Karpas-422 (cell line): ENCODE data around the gene CMTM8. TPM values are rescaled to one million over a fixed set of nuclear protein-coding genes. Genes with fewer than 3 reads are reported as not detected.

ENCODE experiments used
- DNase-seq: peaks from one replicate; pipeline ENCODE4 v3.0.0-alpha.2; 2015
- H2AFZ ChIP-seq: fragments of 200-600 bp; sonication (generic); 2 replicates; pipeline ENCODE4 v1.6.1; 2014; ENCODE audit warnings: antibody characterized with exemption, low read length, mixed read lengths
- H3K27ac ChIP-seq: fragments of 200-600 bp; sonication (generic); 2 replicates; pipeline ENCODE4 v1.5.1; 2014; ENCODE audit warnings: mild to moderate bottlenecking, low read length, moderate library complexity
- H3K27me3 ChIP-seq: fragments of 200-600 bp; sonication (generic); 2 replicates; pipeline ENCODE4 v1.6.1; 2014; ENCODE audit warnings: low read length, mixed read lengths
- H3K36me3 ChIP-seq: fragments of 200-600 bp; sonication (generic); 2 replicates; pipeline ENCODE4 v1.6.1; 2014; ENCODE audit warnings: low read length, mixed read lengths; ENCODE audit not compliant: insufficient read depth
- H3K4me1 ChIP-seq: fragments of 200-600 bp; sonication (generic); 2 replicates; pipeline ENCODE4 v1.6.1; 2014; ENCODE audit warnings: mild to moderate bottlenecking, low read length, mixed read lengths
- H3K4me2 ChIP-seq: fragments of 200-600 bp; sonication (generic); 2 replicates; pipeline ENCODE4 v1.6.1; 2014; ENCODE audit warnings: low read length, low read depth, mild to moderate bottlenecking; ENCODE audit not compliant: poor library complexity, severe bottlenecking
- H3K4me3 ChIP-seq: fragments of 200-600 bp; sonication (generic); 2 replicates; pipeline ENCODE4 v1.5.1; 2014; ENCODE audit warnings: mild to moderate bottlenecking, antibody characterized with exemption, low read length, mixed read lengths
- H3K79me2 ChIP-seq: fragments of 200-600 bp; sonication (generic); 2 replicates; pipeline ENCODE4 v1.6.1; 2014; ENCODE audit warnings: mild to moderate bottlenecking, low read length, mixed read lengths
- H3K9ac ChIP-seq: fragments of 200-600 bp; sonication (generic); 2 replicates; pipeline ENCODE4 v1.6.0; 2014; ENCODE audit warnings: low read length
- H3K9me2 ChIP-seq: fragments of 200-600 bp; sonication (generic), shearing (Covaris generic); replicated peaks from 2 replicates; pipeline ENCODE4 v1.6.0; 2014; ENCODE audit warnings: mild to moderate bottlenecking, low read length, moderate library complexity; ENCODE audit not compliant: insufficient read depth
- H3K9me3 ChIP-seq: fragments of 300-700, 200-600 bp; sonication (generic); 2 replicates; pipeline ENCODE4 v1.6.1; 2014; ENCODE audit warnings: low read length, mixed read lengths
- H4K20me1 ChIP-seq: fragments of 200-600 bp; sonication (generic); 2 replicates; pipeline ENCODE4 v1.6.1; 2014; ENCODE audit warnings: mild to moderate bottlenecking, antibody characterized with exemption, low read length, low read depth; ENCODE audit not compliant: insufficient read depth
- total RNA-seq: library from RNA; depleted of rRNA; stranded (reverse); fragments of >200 nt; shearing (Covaris generic); gene quantifications from 2 replicates; pipeline ENCODE4 v1.2.3, GENCODE V29; 2014; ENCODE audit warnings: low replicate concordance

Gene CMTM8
- total RNA-seq, 1 experiment from 2014 or later: 0.19 TPM

- no peaks in the 10 kb centered on the region for H3K36me3 ChIP-seq
- no peaks in the 10 kb centered on the region for H3K79me2 ChIP-seq
- H3K27ac ChIP-seq: no peak overlapping the region
- no peak overlapping the region for H3K9ac ChIP-seq
- DNase-seq: no peak
- H3K4me3 ChIP-seq: no peak overlapping the region
- no peak overlapping the region for H2AFZ ChIP-seq
- H3K4me1 ChIP-seq: no peaks in the 10 kb centered on the region
- no peak overlapping the region for H3K4me2 ChIP-seq
- H4K20me1 ChIP-seq: no peaks in the 10 kb centered on the region
- H3K27me3 ChIP-seq: no peaks in the 10 kb centered on the region
- H3K9me2 ChIP-seq: no peaks in the 10 kb centered on the region
- H3K9me3 ChIP-seq: no peaks in the 10 kb centered on the region
Observed at GRCh38 chr3:32301426-32301825, 62.9 kb downstream of the CMTM8 start.

- Histone ChIP-seq H3K27ac (no peak overlapping the region), H3K9ac (no peak overlapping the region), H3K36me3 (no peaks in the 10 kb centered on the region), H4K20me1 (no peaks in the 10 kb centered on the region), H3K4me2 (no peak overlapping the region), H3K9me2 (no peaks in the 10 kb centered on the region), H3K4me3 (no peak overlapping the region), H3K79me2 (no peaks in the 10 kb centered on the region), H3K9me3 (no peaks in the 10 kb centered on the region), H3K27me3 (no peaks in the 10 kb centered on the region), H3K4me1 (peaks cover 4% of the 10 kb centered on the region), H2AFZ (no peak overlapping the region)
- no peak for DNase-seq
Observed at GRCh38 chr3:32302601-32303398, 64.3 kb downstream of the CMTM8 start.

- no peak overlapping the region for H3K9ac ChIP-seq
- no peaks in the 10 kb centered on the region for H3K36me3 ChIP-seq
- H3K79me2 ChIP-seq: no peaks in the 10 kb centered on the region
- no peak for DNase-seq
- no peak overlapping the region for H3K4me2 ChIP-seq
- peaks cover 6% of the 10 kb centered on the region for H3K4me1 ChIP-seq
- H3K4me3 ChIP-seq: no peak overlapping the region
- no peaks in the 10 kb centered on the region for H3K27me3 ChIP-seq
- H3K9me2 ChIP-seq: no peaks in the 10 kb centered on the region
- no peak overlapping the region for H2AFZ ChIP-seq
- H3K27ac ChIP-seq: no peak overlapping the region
- no peaks in the 10 kb centered on the region for H4K20me1 ChIP-seq
- H3K9me3 ChIP-seq: no peaks in the 10 kb centered on the region
Observed at GRCh38 chr3:32303399-32303747, 64.9 kb downstream of the CMTM8 start.

GRCh38 chr3:32303977-32304881, 65.7 kb downstream of the CMTM8 start:
- Histone ChIP-seq H4K20me1 (no peaks in the 10 kb centered on the region), H3K27me3 (no peaks in the 10 kb centered on the region), H3K9ac (no peak overlapping the region), H3K9me2 (no peaks in the 10 kb centered on the region), H3K36me3 (no peaks in the 10 kb centered on the region), H3K27ac (no peak overlapping the region), H3K79me2 (no peaks in the 10 kb centered on the region), H2AFZ (no peak overlapping the region), H3K9me3 (no peaks in the 10 kb centered on the region), H3K4me1 (peaks cover 6% of the 10 kb centered on the region), H3K4me3 (no peak overlapping the region), H3K4me2 (no peak overlapping the region)
- no peak for DNase-seq

- H3K4me2 ChIP-seq: no peak overlapping the region
- no peaks in the 10 kb centered on the region for H3K36me3 ChIP-seq
- no peaks in the 10 kb centered on the region for H3K79me2 ChIP-seq
Observed at GRCh38 chr3:32305361-32305876, 66.9 kb downstream of the CMTM8 start.

GRCh38 chr3:32306072-32306471, 67.6 kb downstream of the CMTM8 start:
- no peak overlapping the region for H3K27ac ChIP-seq
- H3K4me3 ChIP-seq: no peak overlapping the region
- no peak overlapping the region for H2AFZ ChIP-seq
- H3K4me2 ChIP-seq: no peak overlapping the region
- DNase-seq: no peak
- no peaks in the 10 kb centered on the region for H3K79me2 ChIP-seq
- H3K9me2 ChIP-seq: no peaks in the 10 kb centered on the region
- H3K9ac ChIP-seq: no peak overlapping the region
- no peaks in the 10 kb centered on the region for H4K20me1 ChIP-seq
- no peaks in the 10 kb centered on the region for H3K9me3 ChIP-seq
- H3K4me1 ChIP-seq: peaks cover 6% of the 10 kb centered on the region
- H3K36me3 ChIP-seq: no peaks in the 10 kb centered on the region
- H3K27me3 ChIP-seq: no peaks in the 10 kb centered on the region

More at GRCh38 chr3:32305361-32305876, 66.9 kb downstream of the CMTM8 start:
- Histone ChIP-seq H3K9me3 (no peaks in the 10 kb centered on the region), H3K4me1 (peaks cover 6% of the 10 kb centered on the region), H2AFZ (no peak overlapping the region), H3K27me3 (no peaks in the 10 kb centered on the region), H3K27ac (no peak overlapping the region), H3K9me2 (no peaks in the 10 kb centered on the region), H4K20me1 (no peaks in the 10 kb centered on the region), H3K4me3 (no peak overlapping the region), H3K9ac (no peak overlapping the region)
- DNase-seq: no peak

- H3K9ac ChIP-seq: no peak overlapping the region
- no peaks in the 10 kb centered on the region for H3K9me2 ChIP-seq
- no peaks in the 10 kb centered on the region for H3K9me3 ChIP-seq
- H3K4me3 ChIP-seq: no peak overlapping the region
- H4K20me1 ChIP-seq: no peaks in the 10 kb centered on the region
- H3K27ac ChIP-seq: no peak overlapping the region
- H3K27me3 ChIP-seq: no peaks in the 10 kb centered on the region
- peaks cover 6% of the 10 kb centered on the region for H3K4me1 ChIP-seq
- no peak overlapping the region for H3K4me2 ChIP-seq
- no peak for DNase-seq
- no peaks in the 10 kb centered on the region for H3K79me2 ChIP-seq
- no peak overlapping the region for H2AFZ ChIP-seq
- H3K36me3 ChIP-seq: no peaks in the 10 kb centered on the region
Observed at GRCh38 chr3:32307591-32307990, 69.1 kb downstream of the CMTM8 start.

GRCh38 chr3:32308378-32308777, 69.9 kb downstream of the CMTM8 start:
- Histone ChIP-seq H4K20me1 (no peaks in the 10 kb centered on the region), H3K79me2 (no peaks in the 10 kb centered on the region)

More at GRCh38 chr3:32308378-32308777, 69.9 kb downstream of the CMTM8 start:
- Histone ChIP-seq H3K4me3 (no peak overlapping the region), H2AFZ (no peak overlapping the region), H3K9me2 (no peaks in the 10 kb centered on the region), H3K4me2 (no peak overlapping the region), H3K27me3 (no peaks in the 10 kb centered on the region), H3K27ac (no peak overlapping the region), H3K9ac (no peak overlapping the region), H3K9me3 (no peaks in the 10 kb centered on the region), H3K36me3 (no peaks in the 10 kb centered on the region), H3K4me1 (peaks cover 6% of the 10 kb centered on the region)
- no peak for DNase-seq
